Measurements from ENCODE around the gene YAP1.

DNA sequence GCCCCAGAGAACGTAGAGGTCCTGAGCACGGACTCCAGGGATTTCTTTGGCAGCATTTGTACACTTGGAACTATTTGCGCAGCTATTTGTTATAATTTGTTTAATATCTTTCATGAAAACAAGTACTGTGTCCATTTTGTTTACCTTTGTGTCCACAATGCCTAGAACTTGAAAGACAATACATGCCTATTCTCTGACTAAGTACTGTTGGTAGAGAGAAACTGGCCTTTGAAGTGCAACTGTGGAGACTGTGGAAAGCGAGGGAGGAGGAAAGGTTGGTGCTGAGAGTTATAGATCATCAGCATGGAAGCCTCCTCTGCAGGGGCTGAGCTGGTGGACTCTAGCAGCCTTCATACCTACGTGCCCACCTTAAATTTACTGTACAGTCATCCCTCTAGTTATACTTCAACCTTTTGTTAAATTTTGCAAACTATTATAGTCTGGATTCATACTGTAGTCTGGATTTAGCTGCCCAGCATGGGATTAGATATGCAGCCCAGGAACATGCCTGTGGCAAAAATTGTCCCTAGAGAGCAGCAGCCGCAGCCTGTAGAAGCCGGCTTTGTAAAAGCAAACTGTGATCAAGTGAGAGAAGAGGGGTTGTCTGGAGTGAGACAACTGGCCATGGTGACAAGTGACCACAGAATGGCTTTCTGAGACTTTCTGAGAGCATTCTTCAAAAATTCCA, 24.2 kb upstream of the YAP1 start:
- TF ChIP-seq POLR2A (IDR thresholded peaks at IDR 0.05): no peak
- TF ChIP-seq, protein P1, sequence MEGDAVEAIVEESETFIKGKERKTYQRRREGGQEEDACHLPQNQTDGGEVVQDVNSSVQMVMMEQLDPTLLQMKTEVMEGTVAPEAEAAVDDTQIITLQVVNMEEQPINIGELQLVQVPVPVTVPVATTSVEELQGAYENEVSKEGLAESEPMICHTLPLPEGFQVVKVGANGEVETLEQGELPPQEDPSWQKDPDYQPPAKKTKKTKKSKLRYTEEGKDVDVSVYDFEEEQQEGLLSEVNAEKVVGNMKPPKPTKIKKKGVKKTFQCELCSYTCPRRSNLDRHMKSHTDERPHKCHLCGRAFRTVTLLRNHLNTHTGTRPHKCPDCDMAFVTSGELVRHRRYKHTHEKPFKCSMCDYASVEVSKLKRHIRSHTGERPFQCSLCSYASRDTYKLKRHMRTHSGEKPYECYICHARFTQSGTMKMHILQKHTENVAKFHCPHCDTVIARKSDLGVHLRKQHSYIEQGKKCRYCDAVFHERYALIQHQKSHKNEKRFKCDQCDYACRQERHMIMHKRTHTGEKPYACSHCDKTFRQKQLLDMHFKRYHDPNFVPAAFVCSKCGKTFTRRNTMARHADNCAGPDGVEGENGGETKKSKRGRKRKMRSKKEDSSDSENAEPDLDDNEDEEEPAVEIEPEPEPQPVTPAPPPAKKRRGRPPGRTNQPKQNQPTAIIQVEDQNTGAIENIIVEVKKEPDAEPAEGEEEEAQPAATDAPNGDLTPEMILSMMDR (IDR thresholded peaks at IDR 0.05): no peak

Measured in heart left ventricle (tissue), 13 donors.